Adipocyte (in vitro differentiated cells): Measurements from ENCODE around the gene CAPN8.

Experiments used
- DNase-seq: peaks from one replicate; pipeline ENCODE4 v3.0.0-alpha.2; 2015; ENCODE audit warnings: low read depth
- H3K27me3 ChIP-seq: replicated peaks from 2 replicates; pipeline ENCODE4 v1.7.0; 2013; ENCODE audit warnings: mild to moderate bottlenecking, low read length, moderate library complexity; ENCODE audit not compliant: control insufficient read depth, insufficient read depth
- H3K36me3 ChIP-seq: 2 replicates; pipeline ENCODE4 v1.7.0; 2013; ENCODE audit warnings: low read length, mild to moderate bottlenecking, moderate library complexity; ENCODE audit not compliant: control insufficient read depth, insufficient read depth, severe bottlenecking
- H3K4me1 ChIP-seq: 2 replicates; pipeline ENCODE4 v1.7.0; 2013; ENCODE audit warnings: mild to moderate bottlenecking, low read length, moderate library complexity; ENCODE audit not compliant: control insufficient read depth, insufficient read depth
- H3K4me3 ChIP-seq: 2 replicates; pipeline ENCODE4 v1.7.0; 2013; ENCODE audit warnings: mild to moderate bottlenecking, low read length, moderate library complexity
- H3K9ac ChIP-seq: 2 replicates; pipeline ENCODE4 v1.7.0; 2013; ENCODE audit warnings: mild to moderate bottlenecking, low read length, moderate library complexity
- H3K9me3 ChIP-seq: 2 replicates; pipeline ENCODE4 v1.7.0; 2013; ENCODE audit warnings: mild to moderate bottlenecking, low read length, moderate library complexity; ENCODE audit not compliant: control insufficient read depth

Gene CAPN8

DNA sequence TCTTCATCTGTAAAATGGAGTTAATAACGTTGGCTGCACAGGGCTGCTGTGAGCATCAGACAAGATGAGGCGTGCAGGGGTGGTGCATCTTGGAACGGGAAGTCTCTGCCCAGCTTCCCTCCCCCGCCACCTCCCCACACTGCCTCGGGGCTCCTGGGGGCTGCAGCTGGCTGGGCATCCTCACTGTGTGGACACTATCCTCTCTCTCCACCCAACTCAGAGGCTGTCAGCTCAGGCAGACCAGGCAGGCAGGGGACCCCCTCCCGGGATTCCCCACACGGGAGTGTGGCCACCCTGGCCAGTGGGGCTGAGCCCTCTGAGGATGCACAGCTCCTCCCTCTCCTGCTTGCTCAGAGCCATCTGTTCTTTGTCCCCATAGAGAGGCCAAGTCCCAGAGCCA lies 149.6 kb downstream of the CAPN8 start:
- H3K9ac ChIP-seq, result no peak overlapping the region
- no peak overlapping the region for H3K4me3 ChIP-seq
- DNase-seq, result no peak
- H3K36me3 ChIP-seq, result no peaks in the 10 kb centered on the region
- H3K9me3 ChIP-seq, result peaks cover under 1% of the 10 kb centered on the region
- H3K4me1 ChIP-seq, result no peaks in the 10 kb centered on the region
- H3K27me3 ChIP-seq, result peaks cover 31% of the 10 kb centered on the region

GRCh38 chr1:223515421-223515820 lies 150.1 kb downstream of the CAPN8 start:
- H3K9me3 ChIP-seq, result peaks cover 6% of the 10 kb centered on the region
- H3K4me1 ChIP-seq, result no peaks in the 10 kb centered on the region
- H3K27me3 ChIP-seq, result peaks cover 31% of the 10 kb centered on the region
- H3K36me3 ChIP-seq, result no peaks in the 10 kb centered on the region
- H3K4me3 ChIP-seq, result no peak overlapping the region
- DNase-seq, result no peak
- H3K9ac ChIP-seq, result no peak overlapping the region

DNA sequence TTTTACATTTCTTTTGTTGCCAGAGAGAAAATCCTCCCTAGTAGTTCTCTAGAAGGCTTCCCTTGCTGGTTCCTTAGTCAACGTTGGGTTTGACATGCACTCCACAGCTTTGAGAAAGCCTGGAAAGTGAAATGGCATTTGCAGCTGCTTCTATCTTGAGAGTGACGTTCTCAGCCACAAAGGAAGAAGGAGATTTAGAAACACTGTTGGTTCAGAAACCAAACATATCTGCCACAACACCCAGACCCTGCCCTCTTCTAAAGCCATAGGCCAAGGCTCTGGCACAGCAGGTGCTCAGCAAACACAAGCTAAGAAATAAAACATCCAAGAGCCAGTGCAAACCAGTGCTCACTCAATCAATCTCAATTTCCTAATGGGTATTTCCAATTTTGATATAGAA lies 150.9 kb downstream of the CAPN8 start:
- no peak for DNase-seq
- H3K4me3 ChIP-seq, result no peak overlapping the region
- no peak overlapping the region for H3K9ac ChIP-seq
- H3K9me3 ChIP-seq, result peaks cover 7% of the 10 kb centered on the region
- no peaks in the 10 kb centered on the region for H3K36me3 ChIP-seq
- peaks cover 31% of the 10 kb centered on the region for H3K27me3 ChIP-seq
- no peaks in the 10 kb centered on the region for H3K4me1 ChIP-seq

DNA sequence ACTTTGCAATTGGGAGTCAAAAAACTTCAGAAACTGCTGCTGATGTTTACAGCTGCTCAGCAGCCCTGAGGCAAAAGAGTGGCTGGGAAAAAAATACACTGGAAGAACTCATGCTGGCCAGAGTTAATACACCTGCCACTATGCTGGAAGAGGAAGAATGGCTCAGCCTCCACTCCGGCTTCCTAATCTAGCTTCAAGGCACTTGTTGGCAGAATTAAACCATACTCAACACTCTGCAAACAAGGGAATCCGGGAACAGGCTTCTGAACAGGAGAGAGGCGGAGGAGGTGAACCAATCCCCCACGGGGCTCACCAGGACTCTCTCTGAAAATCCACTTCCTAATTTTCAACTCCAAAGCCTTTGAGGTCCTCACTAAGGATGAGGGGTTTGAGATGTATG lies 152.2 kb downstream of the CAPN8 start:
- no peak overlapping the region for H3K4me3 ChIP-seq
- no peak for DNase-seq
- H3K36me3 ChIP-seq, result no peaks in the 10 kb centered on the region
- H3K9ac ChIP-seq, result no peak overlapping the region
- peaks cover 7% of the 10 kb centered on the region for H3K9me3 ChIP-seq
- H3K4me1 ChIP-seq, result no peaks in the 10 kb centered on the region
- H3K27me3 ChIP-seq, result peaks cover 34% of the 10 kb centered on the region

DNA sequence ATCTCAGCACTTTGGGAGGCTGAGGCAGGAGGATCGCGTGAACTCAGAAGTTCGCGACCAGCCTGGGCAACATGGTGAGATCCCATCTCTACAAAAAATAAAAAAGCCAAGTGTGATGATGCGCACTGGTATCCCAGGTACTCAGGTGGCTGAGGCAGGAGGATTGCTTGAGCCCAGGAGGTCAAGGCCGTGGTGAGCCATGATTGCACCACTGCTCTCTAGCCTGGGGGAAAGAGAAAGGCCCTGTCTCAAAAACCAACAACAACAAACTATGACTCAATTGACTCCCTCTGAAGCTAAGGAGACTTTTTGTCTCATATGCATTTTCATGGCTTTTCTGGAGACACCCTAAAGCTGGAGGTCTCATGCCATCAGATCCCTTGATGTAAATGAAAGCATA lies 153.4 kb downstream of the CAPN8 start:
- Histone ChIP-seq H3K4me1 (no peaks in the 10 kb centered on the region), H3K36me3 (no peaks in the 10 kb centered on the region), H3K4me3 (no peak overlapping the region), H3K27me3 (peaks cover 36% of the 10 kb centered on the region), H3K9ac (no peak overlapping the region), H3K9me3 (peaks cover 7% of the 10 kb centered on the region)
- DNase-seq, result no peak

GRCh38 chr1:223508796-223509195 lies 156.7 kb downstream of the CAPN8 start:
- Histone ChIP-seq H3K9ac (no peak overlapping the region), H3K4me1 (no peaks in the 10 kb centered on the region), H3K27me3 (peaks cover 4% of the 10 kb centered on the region), H3K36me3 (no peaks in the 10 kb centered on the region), H3K4me3 (no peak overlapping the region), H3K9me3 (peaks cover 7% of the 10 kb centered on the region)
- no peak for DNase-seq

DNA sequence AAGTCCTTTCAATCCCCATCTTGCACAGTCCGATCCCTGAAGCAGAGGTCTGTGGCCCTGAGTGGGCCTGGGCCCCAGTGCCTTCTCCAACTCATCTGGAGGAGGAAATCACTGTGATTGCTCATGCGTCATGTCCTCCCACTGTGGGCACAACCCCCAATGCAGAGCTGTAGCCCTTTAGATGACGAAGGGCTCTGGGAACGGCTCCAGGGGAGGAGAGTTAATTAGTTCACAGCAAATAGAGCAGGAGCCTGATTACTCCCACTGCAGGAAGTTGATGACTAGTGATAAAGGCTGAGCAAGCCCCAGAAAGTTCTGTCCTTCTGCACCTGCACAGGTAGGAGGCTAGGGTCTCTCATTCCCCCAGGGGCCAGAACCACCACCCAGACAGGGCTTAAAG lies 160.8 kb downstream of the CAPN8 start:
- H3K36me3 ChIP-seq, result no peaks in the 10 kb centered on the region
- H3K9ac ChIP-seq, result no peak overlapping the region
- no peak overlapping the region for H3K4me3 ChIP-seq
- peaks cover 4% of the 10 kb centered on the region for H3K27me3 ChIP-seq
- H3K4me1 ChIP-seq, result peaks cover 3% of the 10 kb centered on the region
- H3K9me3 ChIP-seq, result no peaks in the 10 kb centered on the region
- peak; percentile 27 for DNase-seq

GRCh38 chr1:223503348-223503747 lies 162.2 kb downstream of the CAPN8 start:
- H3K27me3 ChIP-seq, result peaks cover 2% of the 10 kb centered on the region
- no peak for DNase-seq
- H3K9me3 ChIP-seq, result no peaks in the 10 kb centered on the region
- H3K4me3 ChIP-seq, result no peak overlapping the region
- peaks cover 3% of the 10 kb centered on the region for H3K4me1 ChIP-seq
- no peak overlapping the region for H3K9ac ChIP-seq
- H3K36me3 ChIP-seq, result no peaks in the 10 kb centered on the region

DNA sequence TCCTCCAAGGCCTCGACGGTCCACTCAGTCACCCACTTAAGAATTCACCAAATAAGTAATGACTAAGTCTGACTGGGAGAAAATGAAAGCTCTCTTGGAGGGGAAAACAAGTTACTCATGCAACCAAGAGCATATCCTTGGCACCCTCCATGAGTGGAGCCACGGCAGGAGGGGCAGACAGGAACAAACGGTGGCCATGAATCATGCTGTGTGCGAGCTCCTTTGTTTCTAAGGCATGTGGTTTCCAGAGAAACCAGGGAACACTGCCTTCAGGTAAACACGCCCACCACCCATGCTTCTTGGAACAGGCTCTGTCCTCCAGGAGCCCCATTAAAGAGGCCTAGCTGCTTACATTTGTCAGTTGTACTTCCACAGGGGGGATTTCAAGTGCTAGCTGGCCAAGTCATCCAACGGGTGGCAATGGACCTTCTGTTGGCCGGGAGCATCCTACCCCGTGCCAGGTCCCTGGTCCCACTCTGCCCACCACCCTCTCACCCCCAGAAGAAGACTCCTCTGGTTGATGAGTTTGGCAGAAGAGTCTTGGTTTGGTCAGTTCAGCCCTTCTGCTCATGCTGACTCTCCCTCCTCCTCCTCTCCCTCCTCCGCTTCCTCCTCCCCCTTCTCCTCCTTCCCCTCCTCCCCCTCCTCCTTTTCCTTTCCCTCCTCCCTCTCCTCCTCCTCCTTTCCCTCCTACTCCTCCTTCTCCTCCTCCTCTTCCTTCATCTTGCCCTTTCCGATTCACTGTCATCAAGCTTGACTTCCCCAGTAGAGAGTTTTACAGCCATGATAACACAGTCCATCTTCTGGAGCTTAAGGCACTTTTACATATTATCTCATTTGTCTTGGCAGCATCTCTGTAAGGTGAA lies 164.7 kb downstream of the CAPN8 start:
- no peaks in the 10 kb centered on the region for H3K27me3 ChIP-seq
- no peaks in the 10 kb centered on the region for H3K36me3 ChIP-seq
- no peak overlapping the region for H3K4me3 ChIP-seq
- no peak overlapping the region for H3K9ac ChIP-seq
- DNase-seq, result peak; percentile 43
- H3K9me3 ChIP-seq, result no peaks in the 10 kb centered on the region
- peaks cover 3% of the 10 kb centered on the region for H3K4me1 ChIP-seq

DNA sequence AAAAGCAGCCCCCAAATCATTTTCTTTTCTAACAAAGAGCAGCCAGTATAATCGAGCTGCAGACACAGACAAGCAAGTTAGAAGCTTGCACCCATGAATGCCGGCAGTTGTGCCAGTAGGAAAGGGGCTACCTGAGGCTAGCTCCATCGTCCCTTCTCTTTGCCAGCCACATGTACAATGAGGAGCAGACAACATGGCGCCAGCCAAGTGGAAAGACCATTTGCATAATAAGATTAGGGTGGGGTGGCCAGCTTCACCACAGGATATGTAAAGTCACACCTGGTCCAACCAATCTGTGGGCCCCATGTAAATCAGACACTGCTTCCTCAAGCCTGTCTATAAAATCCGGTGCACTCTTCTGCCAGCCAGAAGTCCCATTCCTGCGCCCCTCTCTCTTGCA lies 168.6 kb downstream of the CAPN8 start:
- no peaks in the 10 kb centered on the region for H3K36me3 ChIP-seq
- DNase-seq, result no peak
- H3K4me3 ChIP-seq, result no peak overlapping the region
- peaks cover 3% of the 10 kb centered on the region for H3K4me1 ChIP-seq
- no peaks in the 10 kb centered on the region for H3K9me3 ChIP-seq
- H3K27me3 ChIP-seq, result no peaks in the 10 kb centered on the region
- no peak overlapping the region for H3K9ac ChIP-seq

DNA sequence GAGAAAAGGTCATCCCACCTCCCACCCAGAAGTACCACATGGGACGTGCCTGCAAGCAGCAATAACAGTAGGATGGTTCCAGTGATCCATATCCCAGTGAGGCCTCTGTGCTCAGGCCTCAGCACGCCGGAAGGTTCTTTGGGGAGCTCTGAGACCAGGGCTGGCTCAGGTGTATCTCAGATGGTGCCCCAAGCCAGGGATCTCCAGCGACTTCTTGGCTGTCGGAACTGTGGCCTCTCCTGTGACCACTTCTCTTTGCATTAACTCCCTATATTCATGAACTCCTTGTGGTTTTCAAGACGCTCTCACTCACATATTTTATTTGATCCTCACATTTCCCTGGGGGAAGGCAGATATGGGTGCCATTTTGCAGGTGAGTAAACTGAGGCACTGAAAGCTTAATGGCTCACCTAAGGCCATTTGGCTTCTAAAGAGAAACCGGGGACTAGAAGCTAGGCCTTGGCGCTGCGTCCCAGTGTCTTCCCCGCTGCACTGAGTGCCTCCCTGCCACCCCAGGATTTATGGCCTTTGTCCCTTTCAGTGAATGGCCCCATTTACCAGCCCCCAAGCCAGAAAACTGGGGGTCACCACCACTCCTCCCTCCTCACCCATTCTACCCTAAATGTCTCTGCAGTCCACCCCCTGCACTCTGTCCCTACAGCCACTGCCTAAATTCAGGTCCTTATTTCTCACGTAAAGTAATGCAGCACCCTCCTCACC lies 170.4 kb downstream of the CAPN8 start:
- Histone ChIP-seq H3K4me1 (no peaks in the 10 kb centered on the region), H3K27me3 (no peaks in the 10 kb centered on the region), H3K9me3 (no peaks in the 10 kb centered on the region), H3K4me3 (no peak overlapping the region), H3K9ac (no peak overlapping the region), H3K36me3 (no peaks in the 10 kb centered on the region)
- no peak for DNase-seq
